Measurements from ENCODE around the gene ADAMTS7.
"Not testable (repeated sequence)": the region's sequence is repeated elsewhere in the genome, so short reads cannot be mapped to it uniquely, and the experiment has no call there.

DNA sequence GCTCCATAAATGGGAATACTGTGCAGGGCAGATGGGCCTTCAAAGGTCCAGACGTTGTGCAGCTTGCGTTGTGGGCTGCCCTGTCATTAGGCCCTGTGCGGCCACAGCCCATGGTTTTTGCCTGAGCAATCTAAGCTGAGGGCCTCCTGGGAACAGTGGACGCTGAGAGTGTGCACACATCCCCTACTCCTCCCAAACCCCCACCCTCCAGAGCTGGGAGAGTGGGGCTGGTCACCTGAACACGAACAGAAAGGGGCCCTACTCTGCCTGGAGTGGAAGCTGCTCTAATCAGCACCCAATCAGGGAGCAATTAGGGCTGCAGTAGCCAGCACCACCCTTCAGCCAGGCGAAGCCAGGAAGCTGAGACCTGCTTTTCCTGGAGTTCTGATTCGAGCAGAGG, 12.2 kb downstream of the ADAMTS7 start:
- TF ChIP-seq EZH2 (IDR thresholded peaks at IDR 0.05; ENCODE audit: low read depth, low read length, severe bottlenecking); POLR2A (IDR thresholded peaks at IDR 0.05; ENCODE audit: control extremely low read depth in 1 of 2, low read depth in 2 of 2, low read length in 2 of 2); RFX5 (IDR thresholded peaks at IDR 0.05; ENCODE audit: borderline replicate concordance, low read depth, low read length); POLR2AphosphoS5 (IDR thresholded peaks at IDR 0.05; ENCODE audit: low read depth, low read length); NRF1 (IDR thresholded peaks at IDR 0.05; ENCODE audit: low read depth, low read length); SRF (IDR thresholded peaks at IDR 0.05; ENCODE audit: low read depth, low read length); TAF1 (IDR thresholded peaks at IDR 0.05; ENCODE audit: low read depth, low read length); JUN (IDR thresholded peaks at IDR 0.05; ENCODE audit: low read depth, low read length); RBBP5 (IDR thresholded peaks at IDR 0.05; ENCODE audit: borderline replicate concordance, low read depth, low read length): not testable (repeated sequence)
- TF ChIP-seq, protein P1, sequence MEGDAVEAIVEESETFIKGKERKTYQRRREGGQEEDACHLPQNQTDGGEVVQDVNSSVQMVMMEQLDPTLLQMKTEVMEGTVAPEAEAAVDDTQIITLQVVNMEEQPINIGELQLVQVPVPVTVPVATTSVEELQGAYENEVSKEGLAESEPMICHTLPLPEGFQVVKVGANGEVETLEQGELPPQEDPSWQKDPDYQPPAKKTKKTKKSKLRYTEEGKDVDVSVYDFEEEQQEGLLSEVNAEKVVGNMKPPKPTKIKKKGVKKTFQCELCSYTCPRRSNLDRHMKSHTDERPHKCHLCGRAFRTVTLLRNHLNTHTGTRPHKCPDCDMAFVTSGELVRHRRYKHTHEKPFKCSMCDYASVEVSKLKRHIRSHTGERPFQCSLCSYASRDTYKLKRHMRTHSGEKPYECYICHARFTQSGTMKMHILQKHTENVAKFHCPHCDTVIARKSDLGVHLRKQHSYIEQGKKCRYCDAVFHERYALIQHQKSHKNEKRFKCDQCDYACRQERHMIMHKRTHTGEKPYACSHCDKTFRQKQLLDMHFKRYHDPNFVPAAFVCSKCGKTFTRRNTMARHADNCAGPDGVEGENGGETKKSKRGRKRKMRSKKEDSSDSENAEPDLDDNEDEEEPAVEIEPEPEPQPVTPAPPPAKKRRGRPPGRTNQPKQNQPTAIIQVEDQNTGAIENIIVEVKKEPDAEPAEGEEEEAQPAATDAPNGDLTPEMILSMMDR (IDR thresholded peaks at IDR 0.05; ENCODE audit: control extremely low read depth in 1 of 3, insufficient read depth in 1 of 3, low read depth in 1 of 3, low read length in 3 of 3) = not testable (repeated sequence)

Data from H1 (cell line).